ENCODE results near the gene TSC22D2. TPM values are rescaled to one million over a fixed set of nuclear protein-coding genes. Genes with fewer than 3 reads are reported as not detected.

TSC22D2 gene
- total RNA-seq, 1 donor from 2014 or later, result 29.2 TPM

DNA sequence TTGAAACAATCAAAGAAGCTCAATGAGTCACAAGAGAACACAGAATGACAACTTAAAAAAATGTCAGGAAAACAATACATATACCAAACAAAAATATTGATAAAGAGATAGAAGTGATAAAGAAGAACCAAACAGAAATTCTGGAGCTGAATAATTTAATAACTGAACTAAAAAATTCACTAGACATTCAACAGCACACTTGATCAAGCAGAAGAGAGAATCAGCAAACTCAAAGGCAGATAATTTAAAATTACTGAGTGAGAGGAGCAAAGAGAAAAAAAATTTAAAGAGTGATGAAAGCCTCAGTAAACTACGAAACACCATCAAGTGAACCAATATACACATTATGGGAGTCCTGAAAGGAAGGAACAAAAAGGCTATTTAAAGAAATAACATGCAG is 76.3 kb downstream of the TSC22D2 start:
- Histone ChIP-seq H3K27me3 (no peaks in the 10 kb centered on the region), H3K4me3 (no peak overlapping the region), H3K4me1 (no peaks in the 10 kb centered on the region), H3K36me3 (no peaks in the 10 kb centered on the region), H3K27ac (no peak overlapping the region), H3K9me3 (peaks cover 14% of the 10 kb centered on the region)
- intact Hi-C loops (cut with DNase I), result no loop called here
- ATAC-seq (no peak), DNase-seq (no peak)
- TF ChIP-seq CTCF (IDR thresholded peaks at IDR 0.05), result no peak

GRCh38 chr3:150488867-150489266 is 80.8 kb downstream of the TSC22D2 start:
- DNase-seq, result no peak
- H3K27ac ChIP-seq, result no peak overlapping the region
- H3K4me1 ChIP-seq, result no peaks in the 10 kb centered on the region
- no peak for ATAC-seq
- no peaks in the 10 kb centered on the region for H3K36me3 ChIP-seq
- TF ChIP-seq CTCF (IDR thresholded peaks at IDR 0.05), result no peak
- H3K27me3 ChIP-seq, result no peaks in the 10 kb centered on the region
- intact Hi-C loops (cut with DNase I), result no loop called here
- peaks cover 14% of the 10 kb centered on the region for H3K9me3 ChIP-seq
- no peak overlapping the region for H3K4me3 ChIP-seq

DNA sequence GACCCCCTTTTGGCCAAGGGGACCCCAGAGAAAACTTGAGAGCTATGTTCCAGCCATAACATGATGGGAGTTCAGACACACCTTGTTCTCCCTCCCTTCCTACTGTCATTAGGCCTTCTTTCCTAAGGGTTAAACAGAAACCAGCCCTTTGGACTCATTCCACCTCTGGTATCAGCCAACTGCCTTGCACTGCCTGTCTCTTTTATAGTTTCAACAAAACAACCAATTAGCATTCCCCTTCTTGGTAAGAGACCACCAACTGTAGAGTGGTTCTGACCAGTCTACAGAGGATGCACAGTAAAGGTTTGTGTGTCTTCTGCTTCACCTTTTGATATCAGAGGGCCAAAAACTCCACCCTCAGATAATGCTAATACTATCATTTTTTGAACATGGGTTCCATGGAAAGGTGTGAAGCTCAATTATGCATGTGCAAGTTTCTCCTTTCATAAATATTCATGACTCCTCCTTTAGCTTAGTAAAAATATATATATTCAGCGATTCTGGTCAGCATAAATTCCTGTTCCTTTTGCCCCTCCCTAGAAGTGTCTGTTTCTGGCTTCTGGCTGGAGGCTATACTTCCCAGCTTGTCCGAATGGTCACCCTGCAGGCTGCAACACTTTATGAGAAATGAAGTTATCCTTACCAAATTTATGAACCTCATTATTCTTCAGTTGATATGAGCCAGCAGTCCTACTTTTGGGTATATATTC is 82.3 kb downstream of the TSC22D2 start:
- Histone ChIP-seq H3K4me1 (no peaks in the 10 kb centered on the region), H3K27me3 (no peaks in the 10 kb centered on the region), H3K27ac (no peak overlapping the region), H3K9me3 (peaks cover 4% of the 10 kb centered on the region), H3K36me3 (no peaks in the 10 kb centered on the region), H3K4me3 (no peak overlapping the region)
- TF ChIP-seq CTCF (IDR thresholded peaks at IDR 0.05), result no peak
- intact Hi-C loops (cut with DNase I), result loop anchor here (10.0 kb wide), 1 partner anchor 76 kb away; no protein-coding TSS in a partner anchor
- DNase-seq (no peak), ATAC-seq (no peak)

DNA sequence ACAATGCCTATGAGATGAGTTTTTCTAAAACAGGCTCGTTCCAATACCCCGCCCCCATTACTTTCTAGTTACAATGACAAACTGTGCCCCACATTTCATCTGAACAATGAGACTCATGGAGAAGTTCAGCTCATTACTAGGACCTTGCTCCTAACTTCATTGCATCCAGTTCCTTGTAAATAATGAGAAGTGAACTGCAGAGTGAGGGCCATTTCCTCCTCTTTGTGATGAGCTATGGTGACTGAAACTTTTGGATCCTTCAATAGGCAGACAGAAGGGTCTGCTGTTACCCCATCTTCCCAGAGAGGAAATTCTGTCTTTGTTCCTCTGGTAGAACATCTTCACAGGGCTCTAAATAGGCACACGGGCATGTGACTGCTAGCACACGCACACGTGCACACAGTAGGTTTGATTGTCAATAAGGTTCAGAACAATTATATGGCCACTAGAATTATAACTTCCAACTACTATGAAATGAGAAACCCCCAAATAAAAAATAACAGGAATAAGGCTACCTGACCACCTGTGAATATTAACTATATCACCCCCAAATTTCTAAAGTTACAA is 86.4 kb downstream of the TSC22D2 start:
- no peaks in the 10 kb centered on the region for H3K9me3 ChIP-seq
- no peak for DNase-seq
- intact Hi-C loops (cut with DNase I), result loop anchor here (10.0 kb wide), 1 partner anchor 80 kb away; no protein-coding TSS in a partner anchor
- no peak for TF ChIP-seq CTCF (IDR thresholded peaks at IDR 0.05)
- H3K36me3 ChIP-seq, result no peaks in the 10 kb centered on the region
- no peak for ATAC-seq
- no peak overlapping the region for H3K27ac ChIP-seq
- H3K4me3 ChIP-seq, result no peak overlapping the region
- no peaks in the 10 kb centered on the region for H3K4me1 ChIP-seq
- H3K27me3 ChIP-seq, result no peaks in the 10 kb centered on the region

DNA sequence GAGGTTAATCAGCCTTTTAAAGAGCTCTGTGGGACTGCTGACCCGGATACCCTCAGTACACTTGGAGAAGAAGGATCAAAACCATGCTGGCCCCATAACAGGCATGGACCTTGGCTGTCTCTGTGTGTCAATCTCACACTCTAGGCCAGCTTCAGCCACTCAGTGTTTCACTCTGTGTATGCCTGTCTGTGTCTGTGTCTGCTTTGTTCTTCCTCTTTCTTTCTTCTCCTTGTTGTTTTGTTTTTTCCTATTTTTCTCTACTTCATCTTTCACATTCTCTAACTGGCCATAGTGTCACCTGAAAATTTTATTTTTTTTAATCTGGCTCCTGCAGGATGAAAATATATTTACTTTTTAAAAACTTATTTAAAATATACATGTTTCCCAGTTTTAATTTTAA is 87.1 kb downstream of the TSC22D2 start:
- no peaks in the 10 kb centered on the region for H3K4me1 ChIP-seq
- DNase-seq, result no peak

More for the DNA sequence above, 87.1 kb downstream of the TSC22D2 start:
- Histone ChIP-seq H3K9me3 (no peaks in the 10 kb centered on the region), H3K27me3 (no peaks in the 10 kb centered on the region), H3K27ac (no peak overlapping the region), H3K36me3 (no peaks in the 10 kb centered on the region), H3K4me3 (no peak overlapping the region)
- ATAC-seq, result peak; percentile 72
- intact Hi-C loops (cut with DNase I), result loop anchor here (10.0 kb wide), 1 partner anchor 80 kb away; no protein-coding TSS in a partner anchor
- no peak for TF ChIP-seq CTCF (IDR thresholded peaks at IDR 0.05)
